Pons (tissue), 1 donor: ENCODE data around the gene THSD7A.

Experiments used
- DNase-seq: peaks from one replicate; pipeline ENCODE4 v3.0.0-alpha.2; 2016; ENCODE audit warnings: low spot score

THSD7A gene

DNA sequence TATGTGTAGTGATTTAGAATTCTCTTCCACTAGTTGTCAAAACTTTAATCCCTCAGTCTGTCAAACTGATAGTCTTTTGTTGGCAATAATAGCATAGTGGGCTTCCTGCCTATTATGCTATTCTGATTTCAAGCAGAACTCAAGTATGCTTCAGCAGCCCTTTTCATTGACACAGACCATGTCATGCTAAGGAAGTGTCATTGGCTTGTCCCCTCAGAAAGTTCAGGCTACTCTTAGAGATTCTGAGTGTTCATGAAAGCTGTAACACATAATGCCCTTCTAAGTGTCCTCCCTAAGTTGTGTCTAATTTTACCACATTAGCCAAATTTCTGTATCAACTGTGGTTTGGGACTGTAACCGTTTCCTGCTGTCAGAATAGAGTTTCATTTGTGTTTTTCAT lies 198.7 kb downstream of the THSD7A start:
- no peak for DNase-seq

DNA sequence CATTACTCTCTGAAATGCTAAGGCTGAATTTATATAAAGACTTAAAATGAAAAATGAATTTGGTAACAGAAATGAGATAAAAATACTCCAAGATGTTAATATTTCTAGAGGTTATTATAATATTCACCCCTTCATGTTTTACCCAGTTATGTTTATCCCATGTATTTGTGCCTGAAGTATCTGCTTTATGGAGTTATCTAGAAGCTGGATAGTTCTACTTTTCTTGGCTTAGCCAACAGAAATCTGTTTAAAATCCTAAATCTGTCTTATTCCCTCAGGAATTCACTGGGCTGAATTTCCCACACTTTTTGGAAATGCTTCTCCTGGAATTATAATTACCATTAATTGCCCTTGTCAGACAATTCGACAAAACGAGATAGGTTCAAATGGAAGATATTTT lies 201.6 kb downstream of the THSD7A start:
- DNase-seq: no peak

- DNase-seq: peak; percentile 24
Measured at GRCh38 chr7:11625669-11626068, 206.3 kb downstream of the THSD7A start.

GRCh38 chr7:11623093-11623678 lies 208.8 kb downstream of the THSD7A start:
- no peak for DNase-seq

- no peak for DNase-seq
Measured at GRCh38 chr7:11620406-11621253, 211.4 kb downstream of the THSD7A start.

DNA sequence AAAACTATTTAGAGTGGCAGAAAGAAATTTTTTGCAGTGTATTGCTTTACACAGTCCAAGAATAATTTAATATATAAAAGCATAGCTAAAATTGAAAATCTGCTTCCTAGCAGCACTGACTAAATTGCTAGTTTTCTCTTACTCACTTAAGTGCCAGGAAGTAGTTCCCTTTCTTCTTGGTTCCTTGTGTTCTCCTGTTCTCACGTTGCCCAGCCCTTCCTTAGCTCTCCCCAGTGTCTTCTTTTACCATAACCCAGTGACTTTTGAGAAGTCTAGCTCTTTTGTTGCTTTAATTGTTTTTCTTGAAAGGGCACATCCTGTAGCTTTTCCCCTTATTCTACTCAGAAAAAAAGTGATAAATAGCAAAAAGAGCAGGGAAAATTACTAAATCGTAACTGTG lies 215.5 kb downstream of the THSD7A start:
- no peak for DNase-seq

- DNase-seq: peak; percentile 20
Measured at GRCh38 chr7:11615174-11615573, 216.8 kb downstream of the THSD7A start.

DNA sequence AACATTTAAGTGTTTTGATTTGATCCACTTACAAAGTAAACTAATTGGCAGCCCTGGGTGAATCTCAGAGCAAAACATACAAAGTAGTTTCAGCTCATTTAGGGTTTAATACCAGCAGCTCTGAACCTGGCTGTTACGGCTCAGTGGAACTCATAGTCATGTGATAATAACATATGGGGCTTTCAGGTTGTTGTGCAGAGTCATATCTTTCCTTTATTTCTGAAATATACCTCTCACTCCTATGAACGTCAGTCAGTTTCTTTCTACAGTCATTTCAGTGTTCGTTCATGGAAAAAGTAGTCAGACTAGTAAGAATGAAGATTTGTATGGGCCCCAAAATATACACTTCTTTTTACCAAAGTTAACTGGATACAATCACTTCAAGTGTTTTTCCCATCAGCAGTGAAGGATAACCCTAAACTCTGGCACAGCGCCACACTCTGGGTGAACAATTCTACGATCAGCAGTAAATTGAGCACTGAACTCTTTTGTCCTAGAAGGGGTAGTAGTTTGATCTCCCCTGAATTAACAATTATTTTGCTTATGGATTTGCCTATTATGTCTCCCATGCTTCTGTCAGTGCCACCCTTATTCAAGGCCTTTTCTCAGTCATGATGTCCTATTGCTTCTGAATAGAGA lies 218.6 kb downstream of the THSD7A start:
- DNase-seq: no peak

DNA sequence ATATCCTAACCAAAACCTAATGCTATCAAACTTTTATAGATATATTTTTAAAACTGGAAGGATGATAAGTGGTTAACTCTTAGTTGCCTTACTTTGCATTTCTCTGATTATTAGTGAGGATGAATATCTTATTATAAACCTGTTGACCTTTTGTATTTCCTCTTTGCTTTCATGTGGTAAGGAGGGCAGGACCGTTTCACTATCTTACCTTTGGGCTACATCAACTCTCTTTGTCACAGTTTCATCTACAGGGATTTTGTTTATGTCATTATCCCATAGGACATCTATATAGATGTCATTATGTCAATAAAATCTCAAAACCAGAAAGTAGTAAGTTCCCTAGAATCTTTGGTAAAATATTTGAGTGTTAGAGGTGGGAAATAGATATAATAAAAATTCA lies 219.3 kb downstream of the THSD7A start:
- no peak for DNase-seq

- DNase-seq: no peak
Measured at GRCh38 chr7:11609096-11609670, 222.8 kb downstream of the THSD7A start.

DNA sequence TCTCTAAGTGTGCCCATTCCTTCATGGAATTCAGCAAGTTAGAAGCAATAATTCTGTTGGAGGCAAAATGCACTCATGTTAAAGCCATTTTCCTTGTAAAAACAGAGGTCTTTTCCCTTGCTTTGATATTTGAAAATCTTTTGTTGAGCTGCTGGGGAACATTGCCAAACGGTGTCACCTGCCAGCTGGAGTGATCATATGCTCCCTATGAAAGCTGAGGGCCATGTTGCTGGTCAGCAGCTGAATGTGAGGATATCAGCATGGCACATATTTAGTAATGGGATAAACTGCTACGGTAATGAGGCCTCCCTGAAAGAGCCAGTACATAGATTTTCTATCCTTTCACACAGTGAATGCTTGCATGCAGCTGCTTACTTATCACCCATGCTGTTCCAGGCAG lies 224.3 kb downstream of the THSD7A start:
- no peak for DNase-seq

DNA sequence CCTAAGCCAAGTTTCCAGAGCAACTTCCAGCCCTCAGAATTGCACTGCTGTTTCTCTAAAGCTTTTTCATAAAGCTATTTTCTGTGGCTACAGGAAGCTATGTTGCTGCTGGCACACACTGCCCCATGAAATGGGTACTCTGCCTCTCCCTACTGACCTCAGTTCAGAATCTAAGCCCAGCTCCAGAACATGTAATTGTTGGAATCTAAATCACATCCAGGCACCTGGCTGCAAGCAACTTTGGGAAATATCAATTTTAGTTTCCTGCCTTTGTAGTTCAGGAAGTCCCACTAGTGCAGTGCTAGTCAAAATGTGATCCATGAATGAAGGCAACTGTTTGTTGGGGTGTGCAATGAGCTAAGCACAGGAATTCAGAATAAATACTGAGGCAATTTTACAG lies 226.2 kb downstream of the THSD7A start:
- DNase-seq: no peak

DNA sequence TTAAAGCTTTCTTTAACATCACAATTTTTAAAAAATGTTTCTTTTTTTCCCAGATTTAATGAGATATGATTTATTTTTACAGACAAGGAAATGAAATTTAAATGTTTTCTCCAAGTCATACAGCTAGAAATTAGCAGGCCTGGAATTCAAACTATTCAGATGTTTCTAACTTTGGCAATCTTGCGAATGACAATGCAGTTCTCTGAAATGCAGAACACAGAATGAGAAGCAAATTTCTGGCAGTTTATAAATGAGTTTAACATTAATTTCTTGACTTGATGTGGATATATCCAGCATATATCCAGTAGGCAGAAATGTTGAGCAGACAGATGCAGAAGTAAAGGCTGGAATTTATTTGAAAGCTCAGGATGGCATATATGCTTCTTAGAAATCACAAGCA lies 227.5 kb downstream of the THSD7A start:
- DNase-seq: no peak

DNA sequence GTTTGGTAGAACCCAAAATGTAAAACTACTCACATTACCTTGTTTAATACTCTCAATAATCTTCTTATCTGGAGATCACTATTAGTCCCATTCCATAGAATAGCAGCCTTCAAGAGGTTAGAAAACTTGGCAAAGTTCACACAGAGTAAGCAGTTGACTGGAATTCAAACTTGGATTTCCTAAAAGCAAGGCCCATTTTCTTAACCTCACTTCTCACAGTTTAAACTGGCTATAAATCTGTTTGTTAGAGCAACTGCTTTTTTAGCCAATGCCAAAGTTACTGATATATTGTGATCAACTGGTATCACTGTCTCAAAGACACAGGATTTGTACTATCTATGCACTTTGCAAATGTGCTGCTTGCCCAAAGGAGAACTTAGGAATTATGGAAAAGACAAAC lies 230.2 kb downstream of the THSD7A start:
- DNase-seq: no peak

- DNase-seq: no peak
Measured at GRCh38 chr7:11593322-11593721, 238.7 kb downstream of the THSD7A start.

- no peak for DNase-seq
Measured at GRCh38 chr7:11592699-11593098, 239.3 kb downstream of the THSD7A start.

DNA sequence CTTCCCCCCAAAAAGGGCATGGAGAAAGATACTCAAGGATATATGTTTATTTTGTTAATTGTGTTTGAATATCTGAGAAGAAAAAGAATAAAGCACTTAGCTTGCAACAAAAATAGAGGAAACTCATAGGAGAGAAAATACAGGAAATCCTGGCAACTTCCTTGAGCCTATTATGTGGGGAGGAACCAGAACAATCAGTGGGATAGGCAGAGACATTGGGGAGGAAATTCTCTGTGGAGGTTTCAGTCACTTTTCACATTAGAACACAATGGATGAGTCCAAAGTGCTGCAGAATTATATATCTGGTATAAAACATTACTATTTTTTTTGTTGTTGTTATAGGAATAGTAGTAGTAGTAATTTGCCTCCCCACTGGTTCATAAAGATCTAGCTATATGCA lies 240.1 kb downstream of the THSD7A start:
- no peak for DNase-seq

- DNase-seq: no peak
Measured at GRCh38 chr7:11591055-11591633, 240.9 kb downstream of the THSD7A start.

DNA sequence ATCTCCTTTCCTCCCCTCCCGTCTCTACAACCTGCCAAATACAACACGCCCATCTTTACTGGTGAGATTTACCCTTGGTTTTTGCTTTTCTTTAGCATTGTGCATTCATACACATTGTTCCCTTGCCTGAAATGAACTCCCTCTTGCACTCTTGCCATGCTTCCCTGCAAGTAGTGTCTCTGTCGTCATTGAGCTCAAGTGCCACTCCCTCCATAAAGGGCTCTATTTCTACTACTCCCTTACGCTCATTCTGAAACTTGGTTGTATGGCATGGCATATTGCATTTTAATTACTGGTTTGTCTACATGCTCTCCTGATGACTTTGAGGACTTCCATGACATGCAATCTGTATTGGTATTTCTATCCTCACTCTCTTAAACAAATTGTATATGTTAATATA lies 242.7 kb downstream of the THSD7A start:
- DNase-seq: no peak

DNA sequence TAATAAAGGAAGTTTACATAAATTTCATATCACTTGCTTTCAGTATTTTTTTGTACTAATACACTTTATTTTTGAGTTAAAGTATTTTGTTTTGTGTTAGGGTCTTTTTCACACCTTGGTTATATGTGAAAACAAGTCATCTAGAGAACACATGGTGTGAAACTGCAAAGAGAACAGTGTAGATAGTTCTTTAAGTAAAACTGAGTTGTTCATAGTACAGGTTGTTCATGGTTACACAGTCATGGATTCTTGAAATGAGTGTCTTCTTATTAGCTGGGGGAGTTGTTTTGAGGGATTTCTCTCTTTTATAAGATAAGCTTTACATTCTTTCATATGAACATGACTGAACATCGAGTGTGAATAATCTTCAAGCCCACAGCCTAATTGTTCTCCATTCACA lies 244.2 kb downstream of the THSD7A start:
- DNase-seq: no peak

- DNase-seq: no peak
Measured at GRCh38 chr7:11587048-11587447, 244.9 kb downstream of the THSD7A start.

DNA sequence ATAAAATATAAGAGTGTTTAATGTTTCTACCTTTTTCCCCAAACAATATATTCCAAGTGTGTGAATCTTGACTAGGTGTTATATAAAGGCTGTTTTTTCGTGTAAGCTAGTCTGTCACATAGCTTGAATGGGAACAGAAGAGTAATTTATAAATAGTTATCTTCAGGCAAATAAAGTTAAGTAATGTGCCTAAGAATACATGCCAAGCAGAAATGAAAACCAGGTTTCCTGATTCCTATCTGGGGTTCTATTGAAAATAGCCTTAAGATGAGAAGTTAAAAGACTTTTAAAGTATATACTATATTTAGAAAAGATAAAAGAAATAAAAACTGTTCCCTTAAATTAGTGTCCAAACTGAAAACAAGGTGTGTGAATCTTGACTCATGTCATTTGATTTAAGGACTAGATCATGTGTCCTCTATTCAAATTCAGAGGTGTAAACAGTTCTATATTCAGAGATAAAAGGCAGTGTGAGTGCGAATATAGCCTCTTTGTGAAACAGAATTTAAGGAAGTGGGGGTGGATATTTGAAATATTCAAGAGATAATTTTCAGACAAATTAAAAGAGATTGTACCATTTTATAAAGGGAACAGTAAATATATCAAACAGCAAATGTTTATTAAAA lies 247.5 kb downstream of the THSD7A start:
- DNase-seq: no peak
